MV-4-11 (cell line): ENCODE measurements around the gene RNF11.
A peak's percentile ranks its signal among the peaks of the same experiment; 100 is the strongest.
"Not testable (repeated sequence)": the region's sequence is repeated elsewhere in the genome, so short reads cannot be mapped to it uniquely, and the experiment has no call there.

ENCODE experiments used
- DNase-seq: peaks from one replicate; lab custom pipeline; 2025; lab: John Stamatoyannopoulos, UW

RNF11 gene

GRCh38 chr1:51235673-51236530, at the start of gene RNF11:
Gene RNF11, plus strand, starts transcription at chr1:51236273. Its CDS starts 484 bp downstream, at chr1:51236757.
- DNase-seq = peak; percentile 73

- no peak for DNase-seq
Measured at GRCh38 chr1:51188230-51188629, 47.8 kb upstream of the RNF11 start.

- DNase-seq = peak; percentile 69
Measured at GRCh38 chr1:51189421-51190073, 46.5 kb upstream of the RNF11 start.

- DNase-seq = peak; percentile 68
Measured at GRCh38 chr1:51190961-51191360, 45.1 kb upstream of the RNF11 start.

- DNase-seq = peak; percentile 75
Measured at GRCh38 chr1:51192213-51192843, 43.7 kb upstream of the RNF11 start.

GRCh38 chr1:51193564-51193963, 42.5 kb upstream of the RNF11 start:
- no peak for DNase-seq

- DNase-seq = no peak
Measured at GRCh38 chr1:51203121-51203873, 32.8 kb upstream of the RNF11 start.

GRCh38 chr1:51203874-51204245, 32.2 kb upstream of the RNF11 start:
- no peak for DNase-seq

GRCh38 chr1:51210055-51210454, 26.0 kb upstream of the RNF11 start:
- no peak for DNase-seq

GRCh38 chr1:51210676-51211075, 25.4 kb upstream of the RNF11 start:
- DNase-seq = no peak

- peak; percentile 81 for DNase-seq
Measured at GRCh38 chr1:51214615-51215131, 21.4 kb upstream of the RNF11 start.

GRCh38 chr1:51215169-51215568, 20.9 kb upstream of the RNF11 start:
- no peak for DNase-seq

GRCh38 chr1:51216631-51217030, 19.4 kb upstream of the RNF11 start:
- DNase-seq = no peak

- no peak for DNase-seq
Measured at GRCh38 chr1:51217101-51217500, 19.0 kb upstream of the RNF11 start.

- DNase-seq = no peak
Measured at GRCh38 chr1:51218570-51218969, 17.5 kb upstream of the RNF11 start.

GRCh38 chr1:51219022-51219421, 17.1 kb upstream of the RNF11 start:
- DNase-seq = no peak

- DNase-seq = not testable (repeated sequence)
Measured at GRCh38 chr1:51221529-51221928, 14.5 kb upstream of the RNF11 start.

- DNase-seq = no peak
Measured at GRCh38 chr1:51222136-51222787, 13.8 kb upstream of the RNF11 start.

- no peak for DNase-seq
Measured at GRCh38 chr1:51222809-51223208, 13.3 kb upstream of the RNF11 start.

GRCh38 chr1:51224255-51224654, 11.8 kb upstream of the RNF11 start:
- no peak for DNase-seq

- not testable (repeated sequence) for DNase-seq
Measured at GRCh38 chr1:51227231-51227960, 8.7 kb upstream of the RNF11 start.
